Hepatocyte (in vitro differentiated cells): ENCODE results near the gene SLC35C1. TPM values are rescaled to one million over a fixed set of nuclear protein-coding genes. Genes with fewer than 3 reads are reported as not detected.

Experiments used
- DNase-seq: peaks from one replicate; pipeline ENCODE4 v3.0.0-alpha.2; 2016; ENCODE audit warnings: low spot score
- H2AFZ ChIP-seq: fragments of 200-600 bp; sonication (generic); 2 replicates; pipeline ENCODE4 v1.6.0; 2016; ENCODE audit warnings: antibody characterized with exemption, mild to moderate bottlenecking
- H3K27ac ChIP-seq: fragments of 200-600 bp; sonication (generic); 2 replicates; pipeline ENCODE4 v1.5.1; 2016; ENCODE audit warnings: mild to moderate bottlenecking
- H3K27me3 ChIP-seq: fragments of 200-600 bp; sonication (generic); 2 replicates; pipeline ENCODE4 v1.6.1; 2016
- H3K36me3 ChIP-seq: fragments of 200-600 bp; sonication (generic); replicated peaks from 2 replicates; pipeline ENCODE4 v1.5.1; 2016; ENCODE audit warnings: low read depth; ENCODE audit not compliant: insufficient read depth
- H3K4me1 ChIP-seq: fragments of 200-600 bp; sonication (generic); 2 replicates; pipeline ENCODE4 v1.5.1; 2016; ENCODE audit warnings: mild to moderate bottlenecking, moderate library complexity; ENCODE audit not compliant: insufficient read depth
- H3K4me2 ChIP-seq: fragments of 200-600 bp; sonication (generic); 2 replicates; pipeline ENCODE4 v1.6.0; 2016
- H3K4me3 ChIP-seq: fragments of 200-600 bp; sonication (generic); 2 replicates; pipeline ENCODE4 v1.5.1; 2016; ENCODE audit warnings: mild to moderate bottlenecking
- H3K79me2 ChIP-seq: fragments of 200-600 bp; sonication (generic); 2 replicates; pipeline ENCODE4 v1.6.0; 2017; ENCODE audit warnings: mild to moderate bottlenecking
- H3K9me2 ChIP-seq: fragments of 200-600 bp; sonication (generic); replicated peaks from 2 replicates; pipeline ENCODE4 v1.6.0; 2017; ENCODE audit warnings: mild to moderate bottlenecking; ENCODE audit not compliant: insufficient read depth
- H3K9me3 ChIP-seq: fragments of 200-600 bp; sonication (generic); 2 replicates; pipeline ENCODE4 v1.5.1; 2016; ENCODE audit warnings: low read depth, mild to moderate bottlenecking
- H4K20me1 ChIP-seq: fragments of 200-600 bp; sonication (generic); 2 replicates; pipeline ENCODE4 v1.6.0; 2016; ENCODE audit warnings: mild to moderate bottlenecking; ENCODE audit not compliant: insufficient read depth, poor library complexity, severe bottlenecking
- CTCF ChIP-seq: fragments of 200-600 bp; sonication (generic); IDR thresholded peaks from 2 replicates; pipeline ENCODE4 v1.5.1; 2016; ENCODE audit warnings: antibody characterized with exemption, mild to moderate bottlenecking; ENCODE audit not compliant: poor library complexity
- EZH2 ChIP-seq: fragments of 200-600 bp; sonication (generic); IDR thresholded peaks from 2 replicates; pipeline ENCODE4 v1.6.1; 2016; ENCODE audit warnings: antibody characterized with exemption, mild to moderate bottlenecking, borderline replicate concordance
- EZH2phosphoT487 ChIP-seq: fragments of 200-600 bp; sonication (generic); IDR thresholded peaks from one replicate; pipeline ENCODE4 v1.6.1; 2018; ENCODE audit warnings: antibody characterized with exemption, mild to moderate bottlenecking, low read depth, moderate library complexity; ENCODE audit not compliant: unreplicated experiment, severe bottlenecking
- WGBS: methylation state at CpG from one replicate; pipeline ENCODE4 v1.1.6; 2016; ENCODE audit warnings: low lambda C conversion rate; ENCODE audit errors: missing lambda C conversion rate; 5-methylcytosine and 5-hydroxymethylcytosine counted together
- polyA plus RNA-seq: library from polyadenylated mRNA; unstranded; fragments of >200 nt; fragmentation: Nextera tagmentation; extraction: Ambion mirVana; gene quantifications from 2 replicates; pipeline ENCODE4 v1.2.1, GENCODE V29; 2016
- total RNA-seq: library from RNA; depleted of rRNA; stranded (reverse); fragments of >200 nt; gene quantifications from 2 replicates; pipeline ENCODE4 v1.2.3, GENCODE V29; 2014

Gene SLC35C1
- total and polyA plus RNA-seq, 2 experiments from 2014 or later, result 12.7 to 22.1 TPM

DNA sequence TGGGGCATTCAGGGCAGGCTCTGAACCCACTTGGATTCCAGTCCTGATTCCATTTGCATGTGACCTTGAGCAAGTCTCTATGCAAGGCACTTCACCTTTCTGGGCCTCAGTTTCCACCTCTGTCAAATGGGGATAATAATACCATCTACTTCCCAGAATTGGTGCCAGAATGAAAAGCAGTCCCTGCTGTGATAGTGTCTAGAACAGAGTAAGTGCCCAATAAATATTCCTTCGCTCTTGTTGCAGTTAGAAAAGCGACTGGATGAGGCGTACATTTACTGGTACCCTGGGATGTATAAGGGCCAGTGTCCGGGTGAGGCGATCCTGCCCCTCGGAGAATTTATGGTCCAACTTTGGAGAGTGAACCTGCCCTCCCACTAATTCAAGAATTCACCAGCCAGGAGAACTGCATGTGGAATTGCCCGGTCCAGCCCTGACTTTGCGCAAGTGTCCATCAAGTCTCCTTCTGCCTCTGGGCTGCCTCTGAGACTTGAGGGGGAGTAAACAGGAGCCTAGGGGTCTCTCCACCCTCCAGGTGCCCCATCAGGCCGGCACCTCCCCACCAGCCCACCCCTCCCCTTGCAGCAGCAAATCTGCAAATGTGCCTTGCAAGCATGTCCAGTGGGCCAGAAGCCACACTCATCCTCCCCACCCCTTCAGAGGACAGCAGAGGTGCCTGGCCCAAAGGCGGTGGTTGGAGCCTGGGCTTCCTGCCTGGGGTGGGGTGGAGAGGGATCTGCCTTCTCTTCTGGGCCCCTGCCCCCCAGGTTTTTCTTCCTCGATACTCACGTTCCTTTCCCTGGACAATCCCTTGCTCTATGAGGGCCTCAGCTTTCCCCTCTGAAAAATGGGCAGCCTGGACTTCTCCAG lies 30.9 kb upstream of the SLC35C1 start:
- Histone ChIP-seq H3K9me2 (no peaks in the 10 kb centered on the region), H3K79me2 (no peaks in the 10 kb centered on the region), H3K36me3 (no peaks in the 10 kb centered on the region), H3K27ac (no peak overlapping the region), H3K4me2 (no peak overlapping the region), H3K9me3 (no peaks in the 10 kb centered on the region), H3K27me3 (no peaks in the 10 kb centered on the region), H4K20me1 (no peaks in the 10 kb centered on the region), H2AFZ (no peak overlapping the region), H3K4me1 (no peaks in the 10 kb centered on the region), H3K4me3 (no peak overlapping the region)
- 88% methylated on average over 11 of the region's 12 CpGs for WGBS
- TF ChIP-seq EZH2phosphoT487 (no peak), CTCF (no peak), EZH2 (no peak)
- no peak for DNase-seq

- Histone ChIP-seq H3K79me2 (no peaks in the 10 kb centered on the region), H3K9me2 (no peaks in the 10 kb centered on the region), H3K36me3 (no peaks in the 10 kb centered on the region), H3K4me2 (no peak overlapping the region), H3K27me3 (no peaks in the 10 kb centered on the region), H3K27ac (no peak overlapping the region), H4K20me1 (no peaks in the 10 kb centered on the region), H3K4me1 (no peaks in the 10 kb centered on the region), H2AFZ (no peak overlapping the region), H3K9me3 (no peaks in the 10 kb centered on the region), H3K4me3 (no peak overlapping the region)
- WGBS, result 100% methylated on average over 4 of the region's 4 CpGs
- TF ChIP-seq CTCF (no peak), EZH2 (no peak), EZH2phosphoT487 (no peak)
- no peak for DNase-seq
Measured at GRCh38 chr11:45774786-45775185, 30.2 kb upstream of the SLC35C1 start.

DNA sequence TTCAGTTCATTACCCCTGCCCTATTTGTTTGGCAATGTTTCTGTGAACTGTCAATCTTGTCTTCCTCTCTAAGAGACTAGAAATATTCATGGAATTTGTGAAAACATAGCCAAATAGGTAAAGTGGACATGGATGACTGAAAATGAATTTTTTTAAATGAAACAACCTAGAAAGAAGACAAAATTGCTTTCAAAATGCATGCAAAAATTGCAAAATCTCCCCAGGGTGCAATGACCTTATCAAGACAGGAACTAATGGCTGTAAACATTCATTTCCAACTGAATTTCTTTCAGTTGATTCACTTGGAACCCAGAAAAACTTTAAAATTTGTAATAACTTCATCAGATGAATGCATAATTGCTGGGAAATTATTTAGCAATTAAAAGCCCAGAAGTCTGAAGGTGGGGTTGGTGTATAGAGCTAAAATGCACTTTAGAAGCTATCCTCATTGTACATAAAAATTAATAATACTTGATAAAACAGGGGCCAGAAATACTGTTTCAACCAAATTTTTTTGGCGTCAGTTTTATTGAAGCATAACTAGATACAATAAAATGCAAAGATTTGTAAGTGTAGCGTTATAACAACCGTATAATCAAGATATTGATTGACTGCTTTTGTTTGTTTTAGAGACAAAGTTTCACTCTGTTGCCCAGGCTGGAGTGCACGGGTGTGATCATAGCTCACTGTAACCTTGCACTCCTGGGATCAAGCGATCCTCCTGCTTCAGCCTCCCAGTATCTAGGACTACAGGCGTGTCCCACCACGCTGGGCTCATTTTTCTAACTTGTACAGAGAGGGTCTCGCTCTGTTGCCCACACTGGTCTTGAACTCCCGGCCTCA lies 27.6 kb upstream of the SLC35C1 start:
- WGBS, result 85% methylated on average over 9 of the region's 9 CpGs
- no peak for TF ChIP-seq CTCF
- no peak for TF ChIP-seq EZH2phosphoT487
- no peak for TF ChIP-seq EZH2
- H3K27ac ChIP-seq, result no peak overlapping the region
- H4K20me1 ChIP-seq, result no peaks in the 10 kb centered on the region
- no peak overlapping the region for H2AFZ ChIP-seq
- no peak for DNase-seq
- no peaks in the 10 kb centered on the region for H3K79me2 ChIP-seq
- no peak overlapping the region for H3K4me2 ChIP-seq
- H3K4me1 ChIP-seq, result no peaks in the 10 kb centered on the region
- H3K9me3 ChIP-seq, result no peaks in the 10 kb centered on the region
- H3K9me2 ChIP-seq, result no peaks in the 10 kb centered on the region
- H3K36me3 ChIP-seq, result no peaks in the 10 kb centered on the region
- no peak overlapping the region for H3K4me3 ChIP-seq
- H3K27me3 ChIP-seq, result no peaks in the 10 kb centered on the region
